Peyer's patch (tissue), 4 donors: ENCODE results near the gene ZMYND10. TPM values are rescaled to one million over a fixed set of nuclear protein-coding genes. Genes with fewer than 3 reads are reported as not detected.

Source experiments
- DNase-seq, 3 donors: peaks; one replicate each; pipeline ENCODE4 v3.0.0-alpha.2; 2017 to 2019
- H3K27ac ChIP-seq, 4 donors: fragments of 200-600 bp; sonication (generic); one replicate each; pipeline ENCODE4 v1.5.1; 2016 to 2019
- H3K27me3 ChIP-seq, 2 donors: fragments of 200-600 bp; sonication (generic); one replicate each; pipeline ENCODE4 v1.5.1; 2019
- H3K36me3 ChIP-seq, 3 donors: fragments of 200-600 bp; sonication (generic); one replicate each; pipeline ENCODE4 v1.5.1; 2016 to 2019
- H3K4me1 ChIP-seq, 4 donors: fragments of 200-600 bp; sonication (generic); one replicate each; pipeline ENCODE4 v1.5.1; 2016 to 2019
- H3K4me3 ChIP-seq, 4 donors: fragments of 200-600 bp; sonication (generic); 1 replicate in 3 of 4; 2 replicates in 1 of 4; pipeline ENCODE4 v1.5.1; 2016 to 2019; ENCODE audit warnings: mild to moderate bottlenecking in 1 of 4
- H3K9me3 ChIP-seq, 4 donors: fragments of 200-600 bp; sonication (generic); one replicate each; pipeline ENCODE4 v1.5.1; 2016 to 2019; ENCODE audit warnings: mild to moderate bottlenecking in 1 of 4
- CTCF ChIP-seq, 6 experiments: fragments of 450-650 bp in 4 of 6; fragments of 200-600 bp in 2 of 6; sonication (generic) in 1 of 6; IDR thresholded peaks; one replicate each; pipeline ENCODE4 v1.5.1; 2017 to 2019; ENCODE audit warnings: antibody characterized with exemption in 6 of 6, mild to moderate bottlenecking in 3 of 6, moderate library complexity in 1 of 6
- POLR2A ChIP-seq, 2 donors: fragments of 450-650 bp; IDR thresholded peaks; one replicate each; pipeline ENCODE4 v1.5.1; 2017; ENCODE audit warnings: antibody characterized with exemption in 2 of 2, mild to moderate bottlenecking in 2 of 2, moderate library complexity in 2 of 2
- total RNA-seq, 4 donors: library from RNA; depleted of rRNA; stranded (reverse); fragments of >200 nt; gene quantifications; one replicate each; pipeline ENCODE4 v1.1.0, GENCODE V29; 2016

The ZMYND10 gene
- total RNA-seq, 4 donors from 2014 or later: 0.27 to 0.38 TPM; not detected in 2

- peak in 1 of 3 donors; percentile 49 for DNase-seq
Measured at GRCh38 chr3:50302095-50303012, 43.2 kb downstream of the ZMYND10 start.

GRCh38 chr3:50300681-50301254 lies 44.8 kb downstream of the ZMYND10 start:
- H3K27ac ChIP-seq: peak overlapping the region in 3 of 4 donors; percentile 91 to 93 (median 92)
- H3K4me1 ChIP-seq: peaks cover 3 to 42% (median 7%) of the 10 kb centered on the region in 4 donors
- DNase-seq: peak in 1 of 3 donors; percentile 52
- no peaks in the 10 kb centered on the region for H3K27me3 ChIP-seq
- no peaks in the 10 kb centered on the region for H3K9me3 ChIP-seq
- peak overlapping the region in 1 of 4 donors; percentile 45 for H3K4me3 ChIP-seq
- TF ChIP-seq POLR2A (IDR thresholded peaks at IDR 0.05) (no peak), CTCF (IDR thresholded peaks at IDR 0.05) (no peak)
- peaks cover 0 to 3% (median 0%) of the 10 kb centered on the region in 3 donors for H3K36me3 ChIP-seq

More at GRCh38 chr3:50302095-50303012, 43.2 kb downstream of the ZMYND10 start:
- no peaks in the 10 kb centered on the region for H3K36me3 ChIP-seq
- no peaks in the 10 kb centered on the region for H3K27me3 ChIP-seq
- peaks cover 3 to 39% (median 7%) of the 10 kb centered on the region in 4 donors for H3K4me1 ChIP-seq
- H3K4me3 ChIP-seq: peak overlapping the region in 2 of 4 donors; percentile 8 to 34
- TF ChIP-seq POLR2A (IDR thresholded peaks at IDR 0.05): no peak
- TF ChIP-seq CTCF (IDR thresholded peaks at IDR 0.05): no peak
- H3K9me3 ChIP-seq: no peaks in the 10 kb centered on the region
- peak overlapping the region in 3 of 4 donors; percentile 4 to 61 (median 15) for H3K27ac ChIP-seq

- peaks cover 3 to 42% (median 7%) of the 10 kb centered on the region in 4 donors for H3K4me1 ChIP-seq
Measured at GRCh38 chr3:50299929-50300680, 45.4 kb downstream of the ZMYND10 start.

GRCh38 chr3:50299638-50299928 lies 45.9 kb downstream of the ZMYND10 start:
- H3K27me3 ChIP-seq: no peaks in the 10 kb centered on the region
- H3K36me3 ChIP-seq: peaks cover 0 to 3% (median 0%) of the 10 kb centered on the region in 3 donors
- H3K27ac ChIP-seq: peak overlapping the region; percentile 89 to 93 (median 92)
- DNase-seq: no peak
- H3K9me3 ChIP-seq: no peaks in the 10 kb centered on the region
- TF ChIP-seq POLR2A (IDR thresholded peaks at IDR 0.05) (peak in 1 of 2 donors; percentile 46), CTCF (IDR thresholded peaks at IDR 0.05) (no peak)
- H3K4me1 ChIP-seq: peaks cover 3 to 42% (median 7%) of the 10 kb centered on the region in 4 donors
- H3K4me3 ChIP-seq: peak overlapping the region; percentile 36 to 73 (median 54)

More at GRCh38 chr3:50299929-50300680, 45.4 kb downstream of the ZMYND10 start:
- Histone ChIP-seq H3K27me3 (no peaks in the 10 kb centered on the region), H3K9me3 (no peaks in the 10 kb centered on the region), H3K4me3 (peak overlapping the region; percentile 36 to 73 (median 54)), H3K36me3 (peaks cover 0 to 3% (median 0%) of the 10 kb centered on the region in 3 donors), H3K27ac (peak overlapping the region; percentile 89 to 93 (median 92))
- TF ChIP-seq POLR2A (IDR thresholded peaks at IDR 0.05) (no peak), CTCF (IDR thresholded peaks at IDR 0.05) (no peak)
- DNase-seq: no peak
